ENCODE measurements around the gene MPND. TPM values are rescaled to one million over a fixed set of nuclear protein-coding genes. Genes with fewer than 3 reads are reported as not detected.

Gene MPND
- total and polyA plus RNA-seq, 10 of the 15 experiments (the other 5 are each of a cell fraction or from before 2014, with no cell fraction given), result 0.79 to 18.3 (median 6.0) TPM

DNA sequence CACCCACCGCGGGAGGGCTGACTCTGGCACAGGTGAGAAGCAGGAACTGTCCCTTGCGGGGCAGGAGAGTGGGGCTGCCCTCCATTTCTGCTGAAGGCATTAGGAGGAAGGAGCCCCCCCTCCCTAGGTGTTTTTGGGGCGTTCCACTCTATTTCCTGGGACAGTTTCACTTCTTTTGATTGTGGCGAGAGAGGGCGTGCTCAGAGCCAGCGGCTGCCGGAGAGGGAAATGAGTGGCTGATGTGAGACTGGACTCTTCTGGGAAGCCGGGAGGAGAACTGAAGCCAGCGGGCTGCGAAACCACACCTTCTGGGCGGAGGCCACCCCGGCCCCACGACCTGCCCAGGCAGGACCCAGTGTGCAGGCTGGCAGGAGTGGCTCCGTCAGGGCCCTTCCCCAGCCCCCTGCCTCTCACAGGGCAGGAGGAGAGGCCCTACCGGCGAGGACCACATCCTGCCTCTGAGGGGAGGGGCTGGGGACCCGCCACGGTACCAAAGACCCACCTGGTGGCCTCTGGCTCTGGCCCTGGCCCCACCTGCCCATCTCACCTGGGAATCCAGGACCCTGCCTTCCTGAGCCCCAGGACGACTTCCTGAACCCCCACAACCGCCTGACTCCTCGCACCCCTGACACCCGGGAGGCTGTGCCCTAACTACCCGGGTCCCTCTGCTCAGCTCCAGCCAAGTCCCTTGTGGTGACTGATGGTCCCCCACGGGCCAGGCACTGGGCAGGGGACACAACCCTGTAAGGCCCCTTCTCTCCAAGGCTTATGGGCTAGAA lies 25.9 kb downstream of the MPND start (continued):
- TF ChIP-seq, protein P1, sequence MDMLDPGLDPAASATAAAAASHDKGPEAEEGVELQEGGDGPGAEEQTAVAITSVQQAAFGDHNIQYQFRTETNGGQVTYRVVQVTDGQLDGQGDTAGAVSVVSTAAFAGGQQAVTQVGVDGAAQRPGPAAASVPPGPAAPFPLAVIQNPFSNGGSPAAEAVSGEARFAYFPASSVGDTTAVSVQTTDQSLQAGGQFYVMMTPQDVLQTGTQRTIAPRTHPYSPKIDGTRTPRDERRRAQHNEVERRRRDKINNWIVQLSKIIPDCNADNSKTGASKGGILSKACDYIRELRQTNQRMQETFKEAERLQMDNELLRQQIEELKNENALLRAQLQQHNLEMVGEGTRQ (IDR thresholded peaks at IDR 0.05; ENCODE audit: borderline replicate concordance, low read depth, low read length), result no peak
- TF ChIP-seq, protein P2, sequence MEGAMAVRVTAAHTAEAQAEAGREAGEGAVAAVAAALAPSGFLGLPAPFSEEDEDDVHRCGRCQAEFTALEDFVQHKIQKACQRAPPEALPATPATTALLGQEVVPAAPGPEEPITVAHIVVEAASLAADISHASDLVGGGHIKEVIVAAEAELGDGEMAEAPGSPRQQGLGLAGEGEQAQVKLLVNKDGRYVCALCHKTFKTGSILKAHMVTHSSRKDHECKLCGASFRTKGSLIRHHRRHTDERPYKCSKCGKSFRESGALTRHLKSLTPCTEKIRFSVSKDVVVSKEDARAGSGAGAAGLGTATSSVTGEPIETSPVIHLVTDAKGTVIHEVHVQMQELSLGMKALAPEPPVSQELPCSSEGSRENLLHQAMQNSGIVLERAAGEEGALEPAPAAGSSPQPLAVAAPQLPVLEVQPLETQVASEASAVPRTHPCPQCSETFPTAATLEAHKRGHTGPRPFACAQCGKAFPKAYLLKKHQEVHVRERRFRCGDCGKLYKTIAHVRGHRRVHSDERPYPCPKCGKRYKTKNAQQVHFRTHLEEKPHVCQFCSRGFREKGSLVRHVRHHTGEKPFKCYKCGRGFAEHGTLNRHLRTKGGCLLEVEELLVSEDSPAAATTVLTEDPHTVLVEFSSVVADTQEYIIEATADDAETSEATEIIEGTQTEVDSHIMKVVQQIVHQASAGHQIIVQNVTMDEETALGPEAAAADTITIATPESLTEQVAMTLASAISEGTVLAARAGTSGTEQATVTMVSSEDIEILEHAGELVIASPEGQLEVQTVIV (IDR thresholded peaks at IDR 0.05; ENCODE audit: borderline replicate concordance, partially characterized antibody), result no peak
- TF ChIP-seq SUPT20H (IDR thresholded peaks at IDR 0.05; ENCODE audit: borderline replicate concordance, control insufficient read depth, low read depth, low read length) (no peak), NFYA (IDR thresholded peaks at IDR 0.05; ENCODE audit: borderline replicate concordance, low read depth, low read length) (no peak), GATAD2B (conservative IDR thresholded peaks at IDR 0.05; ENCODE audit: low read depth) (peak; percentile 55; the same call in 1 of the 2 replicates), CREM (IDR thresholded peaks at IDR 0.05; ENCODE audit: low read depth) (peak; percentile 29; the same call in 1 of the 2 replicates), KDM1A (IDR thresholded peaks at IDR 0.05; ENCODE audit: borderline replicate concordance) (no peak), MTA2 (IDR thresholded peaks at IDR 0.05; ENCODE audit: low read depth) (no peak), TBL1XR1 (IDR thresholded peaks at IDR 0.05; ENCODE audit: low read depth, low read length) (no peak), ETV6 (conservative IDR thresholded peaks at IDR 0.05 in 1 of 2, IDR thresholded peaks at IDR 0.05 in 1 of 2; ENCODE audit: borderline replicate concordance in 1 of 2, low read depth in 1 of 2) (peak in 1 of 2 experiments; percentile 68; a peak in 1 of 4 replicates), RELA (IDR thresholded peaks at IDR 0.05; ENCODE audit: borderline replicate concordance, partially characterized antibody) (no peak)
- TF ChIP-seq, protein P3, sequence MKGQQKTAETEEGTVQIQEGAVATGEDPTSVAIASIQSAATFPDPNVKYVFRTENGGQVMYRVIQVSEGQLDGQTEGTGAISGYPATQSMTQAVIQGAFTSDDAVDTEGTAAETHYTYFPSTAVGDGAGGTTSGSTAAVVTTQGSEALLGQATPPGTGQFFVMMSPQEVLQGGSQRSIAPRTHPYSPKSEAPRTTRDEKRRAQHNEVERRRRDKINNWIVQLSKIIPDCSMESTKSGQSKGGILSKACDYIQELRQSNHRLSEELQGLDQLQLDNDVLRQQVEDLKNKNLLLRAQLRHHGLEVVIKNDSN (IDR thresholded peaks at IDR 0.05; ENCODE audit: borderline replicate concordance, extremely low read length, insufficient read depth, low read depth, low read length), result no peak
- TF ChIP-seq, protein P4, sequence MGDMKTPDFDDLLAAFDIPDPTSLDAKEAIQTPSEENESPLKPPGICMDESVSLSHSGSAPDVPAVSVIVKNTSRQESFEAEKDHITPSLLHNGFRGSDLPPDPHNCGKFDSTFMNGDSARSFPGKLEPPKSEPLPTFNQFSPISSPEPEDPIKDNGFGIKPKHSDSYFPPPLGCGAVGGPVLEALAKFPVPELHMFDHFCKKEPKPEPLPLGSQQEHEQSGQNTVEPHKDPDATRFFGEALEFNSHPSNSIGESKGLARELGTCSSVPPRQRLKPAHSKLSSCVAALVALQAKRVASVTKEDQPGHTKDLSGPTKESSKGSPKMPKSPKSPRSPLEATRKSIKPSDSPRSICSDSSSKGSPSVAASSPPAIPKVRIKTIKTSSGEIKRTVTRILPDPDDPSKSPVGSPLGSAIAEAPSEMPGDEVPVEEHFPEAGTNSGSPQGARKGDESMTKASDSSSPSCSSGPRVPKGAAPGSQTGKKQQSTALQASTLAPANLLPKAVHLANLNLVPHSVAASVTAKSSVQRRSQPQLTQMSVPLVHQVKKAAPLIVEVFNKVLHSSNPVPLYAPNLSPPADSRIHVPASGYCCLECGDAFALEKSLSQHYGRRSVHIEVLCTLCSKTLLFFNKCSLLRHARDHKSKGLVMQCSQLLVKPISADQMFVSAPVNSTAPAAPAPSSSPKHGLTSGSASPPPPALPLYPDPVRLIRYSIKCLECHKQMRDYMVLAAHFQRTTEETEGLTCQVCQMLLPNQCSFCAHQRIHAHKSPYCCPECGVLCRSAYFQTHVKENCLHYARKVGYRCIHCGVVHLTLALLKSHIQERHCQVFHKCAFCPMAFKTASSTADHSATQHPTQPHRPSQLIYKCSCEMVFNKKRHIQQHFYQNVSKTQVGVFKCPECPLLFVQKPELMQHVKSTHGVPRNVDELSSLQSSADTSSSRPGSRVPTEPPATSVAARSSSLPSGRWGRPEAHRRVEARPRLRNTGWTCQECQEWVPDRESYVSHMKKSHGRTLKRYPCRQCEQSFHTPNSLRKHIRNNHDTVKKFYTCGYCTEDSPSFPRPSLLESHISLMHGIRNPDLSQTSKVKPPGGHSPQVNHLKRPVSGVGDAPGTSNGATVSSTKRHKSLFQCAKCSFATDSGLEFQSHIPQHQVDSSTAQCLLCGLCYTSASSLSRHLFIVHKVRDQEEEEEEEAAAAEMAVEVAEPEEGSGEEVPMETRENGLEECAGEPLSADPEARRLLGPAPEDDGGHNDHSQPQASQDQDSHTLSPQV (IDR thresholded peaks at IDR 0.05), result no peak
- TF ChIP-seq, protein P5, sequence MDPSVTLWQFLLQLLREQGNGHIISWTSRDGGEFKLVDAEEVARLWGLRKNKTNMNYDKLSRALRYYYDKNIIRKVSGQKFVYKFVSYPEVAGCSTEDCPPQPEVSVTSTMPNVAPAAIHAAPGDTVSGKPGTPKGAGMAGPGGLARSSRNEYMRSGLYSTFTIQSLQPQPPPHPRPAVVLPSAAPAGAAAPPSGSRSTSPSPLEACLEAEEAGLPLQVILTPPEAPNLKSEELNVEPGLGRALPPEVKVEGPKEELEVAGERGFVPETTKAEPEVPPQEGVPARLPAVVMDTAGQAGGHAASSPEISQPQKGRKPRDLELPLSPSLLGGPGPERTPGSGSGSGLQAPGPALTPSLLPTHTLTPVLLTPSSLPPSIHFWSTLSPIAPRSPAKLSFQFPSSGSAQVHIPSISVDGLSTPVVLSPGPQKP (IDR thresholded peaks at IDR 0.05; ENCODE audit: low read depth, low read length), result no peak
- TF ChIP-seq, protein P6, sequence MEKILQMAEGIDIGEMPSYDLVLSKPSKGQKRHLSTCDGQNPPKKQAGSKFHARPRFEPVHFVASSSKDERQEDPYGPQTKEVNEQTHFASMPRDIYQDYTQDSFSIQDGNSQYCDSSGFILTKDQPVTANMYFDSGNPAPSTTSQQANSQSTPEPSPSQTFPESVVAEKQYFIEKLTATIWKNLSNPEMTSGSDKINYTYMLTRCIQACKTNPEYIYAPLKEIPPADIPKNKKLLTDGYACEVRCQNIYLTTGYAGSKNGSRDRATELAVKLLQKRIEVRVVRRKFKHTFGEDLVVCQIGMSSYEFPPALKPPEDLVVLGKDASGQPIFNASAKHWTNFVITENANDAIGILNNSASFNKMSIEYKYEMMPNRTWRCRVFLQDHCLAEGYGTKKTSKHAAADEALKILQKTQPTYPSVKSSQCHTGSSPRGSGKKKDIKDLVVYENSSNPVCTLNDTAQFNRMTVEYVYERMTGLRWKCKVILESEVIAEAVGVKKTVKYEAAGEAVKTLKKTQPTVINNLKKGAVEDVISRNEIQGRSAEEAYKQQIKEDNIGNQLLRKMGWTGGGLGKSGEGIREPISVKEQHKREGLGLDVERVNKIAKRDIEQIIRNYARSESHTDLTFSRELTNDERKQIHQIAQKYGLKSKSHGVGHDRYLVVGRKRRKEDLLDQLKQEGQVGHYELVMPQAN (conservative IDR thresholded peaks at IDR 0.05), result 0 out of 2 replicates have a peak, but pooled peaks have one; percentile 10

All from GM12878 (cell line).